Glomerular visceral epithelial cell (primary cell): ENCODE data around the gene OSBPL8.

Experiments used
- DNase-seq: peaks from one replicate; pipeline ENCODE4 v3.0.0-alpha.2; 2016; ENCODE audit errors: extremely low spot score

Gene OSBPL8

GRCh38 chr12:76559400-76560085 lies at the start of gene OSBPL8:
OSBPL8 (minus strand) TSS chr12:76559771; CDS start chr12:76487551, 72,220 bp downstream.
- DNase-seq = peak; percentile 96

GRCh38 chr12:76608070-76608469 lies 48.5 kb upstream of the OSBPL8 start:
- DNase-seq = no peak

- no peak for DNase-seq
These were observed 35.5 kb upstream of the OSBPL8 start for GRCh38 chr12:76595056-76595455.

- DNase-seq = no peak
These were observed 31.9 kb upstream of the OSBPL8 start for GRCh38 chr12:76591476-76591875.

GRCh38 chr12:76590131-76590530 lies 30.6 kb upstream of the OSBPL8 start:
- no peak for DNase-seq

GRCh38 chr12:76588881-76589565 lies 29.5 kb upstream of the OSBPL8 start:
- no peak for DNase-seq

- DNase-seq = no peak
These were observed 28.0 kb upstream of the OSBPL8 start for GRCh38 chr12:76587428-76588178.

GRCh38 chr12:76586764-76587395 lies 27.3 kb upstream of the OSBPL8 start:
- peak; percentile 42 for DNase-seq

GRCh38 chr12:76583301-76583700 lies 23.7 kb upstream of the OSBPL8 start:
- DNase-seq = no peak

GRCh38 chr12:76573840-76574373 lies 14.3 kb upstream of the OSBPL8 start:
- DNase-seq = no peak

GRCh38 chr12:76571256-76571655 lies 11.7 kb upstream of the OSBPL8 start:
- no peak for DNase-seq

GRCh38 chr12:76569685-76570604 lies 10.4 kb upstream of the OSBPL8 start:
- DNase-seq = no peak

GRCh38 chr12:76568888-76569551 lies 9.4 kb upstream of the OSBPL8 start:
- no peak for DNase-seq

- DNase-seq = no peak
These were observed 8.6 kb upstream of the OSBPL8 start for GRCh38 chr12:76568130-76568529.

- no peak for DNase-seq
These were observed 3.5 kb upstream of the OSBPL8 start for GRCh38 chr12:76563061-76563460.

- DNase-seq = no peak
These were observed 2.6 kb upstream of the OSBPL8 start for GRCh38 chr12:76562130-76562529.

GRCh38 chr12:76560086-76560491 lies 518 bp upstream of the OSBPL8 start:
- no peak for DNase-seq

GRCh38 chr12:76558684-76559399 lies 729 bp downstream of the OSBPL8 start:
- peak; percentile 41 for DNase-seq

- DNase-seq = no peak
These were observed 3.2 kb downstream of the OSBPL8 start for GRCh38 chr12:76556368-76556767.

- DNase-seq = no peak
These were observed 3.8 kb downstream of the OSBPL8 start for GRCh38 chr12:76555797-76556196.
